NCI-H2081 treated with DMSO at 0.1 percent for 48 hours (cell line): ENCODE results near the gene EXOSC5.
"Not testable (repeated sequence)": the region's sequence is repeated elsewhere in the genome, so short reads cannot be mapped to it uniquely, and the experiment has no call there.

Experiments
- DNase-seq: peaks from one replicate; lab custom pipeline; 2025; lab: John Stamatoyannopoulos, UW

Gene EXOSC5

GRCh38 chr19:41426116-41426841, 29.1 kb upstream of the EXOSC5 start:
- no peak for DNase-seq

- no peak for DNase-seq
Observed at GRCh38 chr19:41425174-41426115, 28.3 kb upstream of the EXOSC5 start.

- DNase-seq = no peak
Observed at GRCh38 chr19:41424335-41425173, 27.4 kb upstream of the EXOSC5 start.

- no peak for DNase-seq
Observed at GRCh38 chr19:41422955-41423354, 25.8 kb upstream of the EXOSC5 start.

GRCh38 chr19:41422456-41422855, 25.3 kb upstream of the EXOSC5 start:
- no peak for DNase-seq

GRCh38 chr19:41421973-41422372, 24.8 kb upstream of the EXOSC5 start:
- no peak for DNase-seq

GRCh38 chr19:41421314-41421713, 24.2 kb upstream of the EXOSC5 start:
- no peak for DNase-seq

GRCh38 chr19:41420101-41420880, 23.1 kb upstream of the EXOSC5 start:
- DNase-seq = no peak

- DNase-seq = no peak
Observed at GRCh38 chr19:41416194-41416674, 19.1 kb upstream of the EXOSC5 start.

- no peak for DNase-seq
Observed at GRCh38 chr19:41415154-41415571, 18.0 kb upstream of the EXOSC5 start.

- DNase-seq = no peak
Observed at GRCh38 chr19:41414461-41414860, 17.3 kb upstream of the EXOSC5 start.

- DNase-seq = no peak
Observed at GRCh38 chr19:41413947-41414346, 16.8 kb upstream of the EXOSC5 start.

GRCh38 chr19:41412953-41413352, 15.8 kb upstream of the EXOSC5 start:
- no peak for DNase-seq

GRCh38 chr19:41411968-41412265, 14.8 kb upstream of the EXOSC5 start:
- DNase-seq = no peak

GRCh38 chr19:41411100-41411967, 14.2 kb upstream of the EXOSC5 start:
- DNase-seq = no peak

GRCh38 chr19:41410336-41411054, 13.3 kb upstream of the EXOSC5 start:
- no peak for DNase-seq

GRCh38 chr19:41409288-41409687, 12.1 kb upstream of the EXOSC5 start:
- no peak for DNase-seq

- not testable (repeated sequence) for DNase-seq
Observed at GRCh38 chr19:41408846-41409245, 11.7 kb upstream of the EXOSC5 start.

GRCh38 chr19:41408256-41408655, 11.1 kb upstream of the EXOSC5 start:
- no peak for DNase-seq

GRCh38 chr19:41407271-41407670, 10.1 kb upstream of the EXOSC5 start:
- DNase-seq = no peak
